GM12891 (cell line): ENCODE data around the gene DCD.

ENCODE experiments used
- DNase-seq: peaks from one replicate; pipeline ENCODE4 v3.0.0; 2011; ENCODE audit warnings: low spot score; ENCODE audit not compliant: insufficient read length
- FAIRE-seq: peaks from 2 replicates; lab custom pipeline; 2011; peaks lifted over from hg19 to GRCh38; lab: Jason Lieb, UNC
- PAX5 ChIP-seq: IDR thresholded peaks from 2 replicates; pipeline ENCODE4 v1.6.1; 2011; ENCODE audit warnings: low read length, moderate library complexity, mild to moderate bottlenecking; ENCODE audit not compliant: insufficient read depth, severe bottlenecking
- POLR2A ChIP-seq: IDR thresholded peaks from 2 replicates; pipeline ENCODE4 v1.6.1; 2011; ENCODE audit warnings: low read depth, low read length, control low read depth
- POLR2AphosphoS5 ChIP-seq: IDR thresholded peaks from 2 replicates; pipeline ENCODE4 v1.6.1; 2011; ENCODE audit warnings: low read depth, low read length, control low read depth
- POU2F2 ChIP-seq: IDR thresholded peaks from 2 replicates; pipeline ENCODE4 v1.6.1; 2011; ENCODE audit warnings: low read depth, mild to moderate bottlenecking, control low read depth, low read length, moderate library complexity
- SPI1 ChIP-seq: IDR thresholded peaks from 2 replicates; pipeline ENCODE4 v1.6.1; 2011; ENCODE audit warnings: low read depth, low read length, control low read depth
- TAF1 ChIP-seq: IDR thresholded peaks from 2 replicates; pipeline ENCODE4 v1.6.1; 2011; ENCODE audit warnings: low read depth, low read length, control low read depth

Gene DCD

GRCh38 chr12:54612225-54612750 is 35.9 kb downstream of the DCD start:
- TF ChIP-seq TAF1 = no peak
- TF ChIP-seq POU2F2 = no peak
- TF ChIP-seq POLR2AphosphoS5 = no peak
- no peak for TF ChIP-seq PAX5
- TF ChIP-seq SPI1 = no peak
- TF ChIP-seq POLR2A = no peak
- DNase-seq (no peak), FAIRE-seq (no peak)

DNA sequence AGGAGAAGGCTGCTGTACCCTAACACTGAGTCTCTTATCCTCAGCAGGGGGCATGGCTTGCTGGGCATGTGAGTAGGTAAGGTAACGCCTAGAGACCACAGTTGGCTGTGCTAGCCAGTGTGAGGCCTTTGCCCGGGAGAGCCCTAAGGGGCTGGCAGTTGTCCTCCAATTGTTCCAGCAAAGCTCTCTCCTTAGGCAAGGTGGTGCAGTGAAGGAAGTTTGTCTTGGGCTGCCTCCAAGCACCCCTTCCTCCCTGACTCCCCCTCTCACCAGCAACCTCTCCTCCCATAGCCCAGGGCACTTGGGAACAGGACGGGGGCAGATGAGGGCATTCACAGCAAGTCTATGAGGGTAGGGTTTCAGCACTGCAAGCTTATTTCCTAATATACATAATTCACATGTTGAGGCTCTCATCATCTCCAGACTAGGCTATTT is 36.4 kb downstream of the DCD start:
- TF ChIP-seq POU2F2 = no peak
- no peak for TF ChIP-seq PAX5
- no peak for TF ChIP-seq SPI1
- TF ChIP-seq POLR2A = no peak
- no peak for TF ChIP-seq TAF1
- no peak for TF ChIP-seq POLR2AphosphoS5
- no peak for FAIRE-seq
- DNase-seq = no peak

DNA sequence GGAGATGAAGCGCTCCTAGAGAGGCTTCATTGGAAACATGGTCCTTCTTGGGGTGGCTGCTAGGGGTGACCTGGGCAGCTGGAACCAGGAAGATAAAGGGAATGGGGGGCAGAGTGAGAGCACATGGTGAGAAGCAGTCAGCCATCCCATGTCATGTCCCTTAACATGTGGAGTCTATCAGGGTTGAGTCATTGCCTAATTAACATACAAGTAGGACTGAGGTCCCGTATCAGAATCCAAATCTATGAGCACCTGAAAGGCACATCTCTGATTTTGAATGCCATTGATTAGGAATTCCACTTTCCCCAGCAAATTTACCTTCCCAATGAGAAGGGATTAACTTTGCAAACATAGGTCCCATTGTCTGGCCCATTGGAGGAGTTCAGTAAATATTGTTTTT is 39.4 kb downstream of the DCD start:
- FAIRE-seq = no peak
- DNase-seq = no peak
- no peak for TF ChIP-seq SPI1
- TF ChIP-seq POU2F2 = no peak
- TF ChIP-seq POLR2A = no peak
- no peak for TF ChIP-seq TAF1
- no peak for TF ChIP-seq POLR2AphosphoS5
- TF ChIP-seq PAX5 = no peak

GRCh38 chr12:54608156-54608555 is 40.0 kb downstream of the DCD start:
- DNase-seq (no peak), FAIRE-seq (no peak)
- TF ChIP-seq POU2F2 (no peak), POLR2A (no peak), TAF1 (no peak), SPI1 (no peak), PAX5 (no peak), POLR2AphosphoS5 (no peak)

- FAIRE-seq (no peak), DNase-seq (no peak)
- TF ChIP-seq POU2F2 = no peak
- TF ChIP-seq POLR2AphosphoS5 = no peak
- TF ChIP-seq PAX5 = no peak
- TF ChIP-seq SPI1 = no peak
- no peak for TF ChIP-seq POLR2A
- no peak for TF ChIP-seq TAF1
Measured at GRCh38 chr12:54606556-54606955, 41.6 kb downstream of the DCD start.

GRCh38 chr12:54605138-54605970 is 42.8 kb downstream of the DCD start:
- FAIRE-seq = no peak
- TF ChIP-seq POU2F2 = no peak
- TF ChIP-seq POLR2AphosphoS5 = no peak
- TF ChIP-seq TAF1 = no peak
- no peak for TF ChIP-seq SPI1
- no peak for TF ChIP-seq POLR2A
- TF ChIP-seq PAX5 = no peak

DNA sequence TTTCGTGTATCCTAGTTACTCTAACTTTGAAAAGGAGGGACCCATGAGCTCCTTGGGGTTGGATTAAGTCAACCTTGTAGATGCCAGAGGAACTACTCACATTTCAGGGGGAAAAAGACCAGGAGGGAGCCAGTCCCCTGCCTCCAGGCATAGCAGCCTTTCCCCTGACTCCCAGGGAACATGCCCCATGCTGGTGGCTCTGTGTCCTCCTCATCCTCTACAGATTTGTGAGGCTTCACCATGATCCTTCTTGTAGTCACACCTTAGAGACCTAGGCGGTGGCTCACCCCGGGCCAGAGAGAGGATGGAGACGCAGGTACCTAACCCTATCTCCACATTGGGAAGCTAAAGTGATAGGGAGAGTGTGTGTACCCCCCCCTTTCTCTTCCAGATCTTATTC is 43.7 kb downstream of the DCD start:
- DNase-seq (no peak), FAIRE-seq (no peak)
- TF ChIP-seq POLR2A (no peak), SPI1 (no peak), POLR2AphosphoS5 (no peak), POU2F2 (no peak), PAX5 (no peak), TAF1 (no peak)

More at GRCh38 chr12:54605138-54605970, 42.8 kb downstream of the DCD start:
- DNase-seq = no peak

DNA sequence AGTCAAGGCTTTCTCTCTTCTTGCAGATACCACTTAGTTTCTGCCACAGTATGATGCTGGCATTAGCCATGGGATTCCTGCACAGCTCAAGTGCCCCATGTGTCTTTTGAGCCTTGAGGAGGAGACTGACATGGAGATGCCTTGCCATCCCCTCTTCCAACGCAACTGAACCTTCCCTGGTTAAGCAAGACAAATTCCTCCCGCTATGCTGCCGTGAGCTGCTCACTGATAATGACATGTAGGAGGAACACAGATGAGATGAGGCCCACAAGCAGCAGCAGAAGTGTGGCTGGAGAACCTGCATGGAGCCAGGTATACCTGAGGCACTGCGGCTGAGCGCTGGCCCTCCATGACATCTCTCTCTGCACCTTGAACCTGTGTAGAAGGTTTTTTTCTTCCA is 44.3 kb downstream of the DCD start:
- FAIRE-seq = no peak
- TF ChIP-seq PAX5 (no peak), TAF1 (no peak), POLR2A (no peak), POLR2AphosphoS5 (no peak), POU2F2 (no peak), SPI1 (no peak)
- DNase-seq = no peak

- FAIRE-seq (peak; percentile 87), DNase-seq (peak; percentile 63)
- TF ChIP-seq TAF1 (no peak), POU2F2 (no peak)
Measured at GRCh38 chr12:54603173-54603814, 44.9 kb downstream of the DCD start.
